A549 treated with GW870086 at 1 μM for 4 hours (cell line): Measurements from ENCODE around the gene NEMP2. TPM values are rescaled to one million over a fixed set of nuclear protein-coding genes. Genes with fewer than 3 reads are reported as not detected.

Experiments used
- total RNA-seq: library from RNA; stranded (reverse); fragments of 200-300 nt; extraction: Qiagen RNA extraction; gene quantifications from 5 replicates; pipeline ENCODE4 v1.2.3, GENCODE V29; 2022; ENCODE audit warnings: low read depth

The NEMP2 gene, protein sequence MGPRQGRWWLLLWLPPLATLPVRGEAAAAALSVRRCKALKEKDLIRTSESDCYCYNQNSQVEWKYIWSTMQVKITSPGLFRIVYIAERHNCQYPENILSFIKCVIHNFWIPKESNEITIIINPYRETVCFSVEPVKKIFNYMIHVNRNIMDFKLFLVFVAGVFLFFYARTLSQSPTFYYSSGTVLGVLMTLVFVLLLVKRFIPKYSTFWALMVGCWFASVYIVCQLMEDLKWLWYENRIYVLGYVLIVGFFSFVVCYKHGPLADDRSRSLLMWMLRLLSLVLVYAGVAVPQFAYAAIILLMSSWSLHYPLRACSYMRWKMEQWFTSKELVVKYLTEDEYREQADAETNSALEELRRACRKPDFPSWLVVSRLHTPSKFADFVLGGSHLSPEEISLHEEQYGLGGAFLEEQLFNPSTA
- 5.1 to 9.4 TPM (median 7.9 TPM) in 5 replicates for total RNA-seq

DNA sequence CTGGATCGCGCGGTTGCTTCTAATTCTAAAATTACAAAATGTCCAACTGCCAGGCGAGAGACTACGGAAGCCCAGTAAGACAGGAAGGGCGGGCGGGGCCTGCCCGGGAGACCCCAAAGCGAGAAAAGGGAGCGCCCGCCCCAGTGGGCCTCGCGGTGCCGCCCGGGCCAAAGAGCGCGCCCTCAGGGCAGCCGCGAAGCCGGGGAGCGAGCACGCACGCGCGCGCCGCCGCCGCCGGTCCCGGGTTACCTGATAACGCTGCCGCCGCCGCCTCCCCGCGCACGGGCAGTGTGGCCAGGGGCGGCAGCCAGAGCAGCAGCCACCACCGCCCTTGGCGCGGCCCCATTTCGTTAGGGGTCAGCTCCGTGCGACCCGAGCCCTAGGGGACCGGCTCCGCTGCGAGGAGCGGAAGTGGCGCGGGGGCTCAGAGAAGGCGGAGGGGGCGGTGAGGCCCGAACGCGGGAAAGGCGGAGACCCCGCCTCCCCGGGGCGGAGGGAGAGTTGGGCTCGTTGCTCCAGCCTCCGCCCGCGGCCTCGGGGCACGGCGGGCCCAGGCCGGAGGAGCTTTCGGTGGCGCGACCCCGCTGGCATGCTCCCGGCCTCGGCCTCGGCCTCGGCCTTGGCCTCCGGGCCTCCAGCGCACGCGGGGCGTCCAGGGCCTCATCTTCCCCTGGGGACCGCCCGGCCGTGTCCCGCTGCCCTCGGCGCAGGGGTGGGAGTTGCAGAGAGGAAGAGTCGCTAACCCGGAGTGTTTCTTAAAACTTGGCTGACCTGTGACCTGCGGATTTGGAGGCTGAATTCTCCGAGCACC is at the start of gene NEMP2:
Gene NEMP2, minus strand, starts transcription at position 413 of the 811 bp plus-strand sequence. Its CDS starts 67 bp downstream, at position 346.

Other genes with a start within 250 kb of the NEMP2 start
- 13.4 to 16.2 TPM (median 14.3 TPM) in 5 replicates for gene HIBCH, start 214.9 kb downstream of the NEMP2 start, total RNA-seq
- 25.1 to 32.0 TPM (median 29.0 TPM) in 5 replicates for gene INPP1, start 191.1 kb downstream of the NEMP2 start, total RNA-seq
- gene MFSD6, start 126.4 kb downstream of the NEMP2 start, total RNA-seq = 17.9 to 30.5 TPM (median 28.2 TPM) in 5 replicates
- gene NAB1, start 114.4 kb upstream of the NEMP2 start, total RNA-seq = 26.2 to 42.9 TPM (median 40.0 TPM) in 5 replicates